CD14-positive monocyte (primary cell): ENCODE measurements around the gene SETD1B. TPM values are rescaled to one million over a fixed set of nuclear protein-coding genes. Genes with fewer than 3 reads are reported as not detected.

Experiments
- DNase-seq, 3 donors: peaks; one replicate each; pipeline ENCODE4 v3.0.0-alpha.2; 2011 to 2022
- H2AFZ ChIP-seq: 2 replicates; pipeline ENCODE4 v1.6.0; 2012; ENCODE audit warnings: mild to moderate bottlenecking, low read depth, low read length, inconsistent platforms; ENCODE audit not compliant: insufficient read depth, poor library complexity, severe bottlenecking
- H3K27ac ChIP-seq, 2 donors: 1 replicate in 1 of 2; 2 replicates in 1 of 2; pipeline ENCODE4 v1.5.1; 2012 to 2013; ENCODE audit warnings: low read length in 2 of 2, control low read depth in 1 of 2, inconsistent platforms in 1 of 2, low read depth in 1 of 2, mild to moderate bottlenecking in 1 of 2
- H3K27me3 ChIP-seq, 2 donors: one replicate each; pipeline versions ENCODE4 v1.6.0 to v1.6.1; 2011 to 2013; ENCODE audit warnings: low read length in 2 of 2; ENCODE audit not compliant: control insufficient read depth in 2 of 2, insufficient read depth in 2 of 2
- H3K36me3 ChIP-seq, 2 donors: replicated peaks in 1 of 2; 1 replicate in 1 of 2; 2 replicates in 1 of 2; pipeline versions ENCODE4 v1.5.1 to v1.6.1; 2012 to 2013; ENCODE audit warnings: low read length in 2 of 2, control low read depth in 1 of 2, inconsistent platforms in 1 of 2, mild to moderate bottlenecking in 1 of 2; ENCODE audit not compliant: insufficient read depth in 2 of 2, control insufficient read depth in 1 of 2
- H3K4me1 ChIP-seq, 2 donors: 1 replicate in 1 of 2; 2 replicates in 1 of 2; pipeline versions ENCODE4 v1.5.1 to v1.6.1; 2012 to 2013; ENCODE audit warnings: low read length in 2 of 2, control low read depth in 1 of 2, inconsistent platforms in 1 of 2, mild to moderate bottlenecking in 1 of 2, moderate library complexity in 1 of 2; ENCODE audit not compliant: insufficient read depth in 2 of 2, control insufficient read depth in 1 of 2
- H3K4me2 ChIP-seq: replicated peaks from 2 replicates; pipeline ENCODE3; 2012; ENCODE audit warnings: low read length, moderate library complexity, mild to moderate bottlenecking; ENCODE audit not compliant: poor library complexity, severe bottlenecking; ENCODE audit errors: extremely low read depth
- H3K4me3 ChIP-seq, 3 experiments: fragments of 200-600 bp in 1 of 3; sonication (generic) in 1 of 3; replicated peaks in 1 of 3; 1 replicate in 2 of 3; 2 replicates in 1 of 3; pipeline ENCODE4 v1.5.1; 2011 to 2013; ENCODE audit warnings: low read length in 3 of 3, mild to moderate bottlenecking in 3 of 3, control low read depth in 2 of 3, low read depth in 2 of 3, inconsistent platforms in 1 of 3, moderate library complexity in 1 of 3
- H3K79me2 ChIP-seq: 2 replicates; pipeline ENCODE4 v1.6.0; 2012; ENCODE audit warnings: mild to moderate bottlenecking, control low read depth, inconsistent platforms, low read length, moderate library complexity; ENCODE audit not compliant: insufficient read depth
- H3K9ac ChIP-seq: 2 replicates; pipeline ENCODE4 v1.6.0; 2017; ENCODE audit warnings: low read length, mild to moderate bottlenecking; ENCODE audit not compliant: insufficient read depth, poor library complexity, severe bottlenecking
- H3K9me3 ChIP-seq, 2 donors: replicated peaks in 1 of 2; 1 replicate in 1 of 2; 2 replicates in 1 of 2; pipeline versions ENCODE4 v1.5.1 to v1.6.1; 2012 to 2013; ENCODE audit warnings: low read length in 2 of 2, control low read depth in 1 of 2; ENCODE audit not compliant: control insufficient read depth in 1 of 2, insufficient read depth in 1 of 2
- H4K20me1 ChIP-seq: 2 replicates; pipeline ENCODE4 v1.6.0; 2012; ENCODE audit warnings: mild to moderate bottlenecking, low read length, control low read depth, moderate library complexity; ENCODE audit not compliant: insufficient read depth
- H3K27ac Mint-ChIP-seq, 7 donors: one replicate each; pipeline ENCODE4 v1.8.0; 2020; ENCODE audit warnings: mild to moderate bottlenecking in 7 of 7, mixed read lengths in 7 of 7, moderate library complexity in 6 of 7, inconsistent platforms in 2 of 7
- H3K27me3 Mint-ChIP-seq, 3 donors: one replicate each; pipeline ENCODE4 v1.8.0; 2021 to 2022; ENCODE audit warnings: low read depth in 3 of 3, mild to moderate bottlenecking in 3 of 3, mixed read lengths in 3 of 3, moderate library complexity in 3 of 3, inconsistent platforms in 1 of 3
- H3K36me3 Mint-ChIP-seq, 2 donors: one replicate each; pipeline ENCODE4 v1.8.0; 2020; ENCODE audit warnings: mixed read lengths in 2 of 2, inconsistent platforms in 1 of 2, mild to moderate bottlenecking in 1 of 2
- H3K4me1 Mint-ChIP-seq: one replicate; pipeline ENCODE4 v1.8.0; 2020; ENCODE audit warnings: mild to moderate bottlenecking, mixed read lengths
- H3K4me3 Mint-ChIP-seq, 2 donors: one replicate each; pipeline ENCODE4 v1.8.0; 2020; ENCODE audit warnings: mild to moderate bottlenecking in 2 of 2, mixed read lengths in 2 of 2, moderate library complexity in 1 of 2
- H3K9me3 Mint-ChIP-seq, 7 donors: one replicate each; pipeline ENCODE4 v1.8.0; 2020 to 2022; ENCODE audit warnings: mixed read lengths in 7 of 7, mild to moderate bottlenecking in 6 of 7, moderate library complexity in 6 of 7, inconsistent platforms in 2 of 7
- CTCF ChIP-seq: fragments of 200-600 bp; IDR thresholded peaks from one replicate; pipeline ENCODE4 v1.8.0; 2022; ENCODE audit warnings: antibody characterized with exemption, mild to moderate bottlenecking
- WGBS: methylation state at CpG from one replicate; pipeline ENCODE4 v1.1.5; 2013; ENCODE audit warnings: missing lambda C conversion rate; ENCODE audit not compliant: insufficient coverage; 5-methylcytosine and 5-hydroxymethylcytosine counted together
- intact Hi-C, 2 donors: fragments of 100-400 bp; cut with micrococcal nuclease; formaldehyde crosslinking; loops; one replicate each; pipeline versions ENCODE4 v1.15.0 to v1.15.1; 2023
- polyA plus RNA-seq, 3 donors: library from polyadenylated mRNA; depleted of rRNA in 1 of 3; unstranded in 2 of 3; stranded (reverse) in 1 of 3; fragments of 300-500 nt in 2 of 3; fragments of >200 nt in 1 of 3; fragmentation: Illumina TruSeq in 2 of 3; gene quantifications; 1 replicate in 2 of 3; 2 replicates in 1 of 3; pipeline ENCODE4 v1.2.3, GENCODE V29; 2012 to 2021

Gene SETD1B
- polyA plus RNA-seq, 3 donors = 0.28 to 9.0 (median 0.60) TPM

- H3K79me2 ChIP-seq = peaks cover 65% of the 10 kb centered on the region
- intact Hi-C loops = loop anchor here (1.0 to 10.0 kb wide), 10 partner anchors 9 to 290 kb away; partner anchors contain the start of genes PSMD9 (in 2 of the 2) and ORAI1 (in 1 of the 2)
- peaks cover 28 to 30% of the 10 kb centered on the region in 2 donors for H3K36me3 ChIP-seq
- no peaks in the 10 kb centered on the region for H3K27me3 ChIP-seq
- H4K20me1 ChIP-seq = peaks cover 53% of the 10 kb centered on the region
- H3K4me1 ChIP-seq = peaks cover 85 to 97% of the 10 kb centered on the region in 2 donors
- no peaks in the 10 kb centered on the region for H3K9me3 ChIP-seq
- H3K27me3 Mint-ChIP-seq = peaks cover 0 to 2% (median 0%) of the 10 kb centered on the region in 3 donors
- peak overlapping the region; percentile 90 for H3K4me2 ChIP-seq
- peaks cover 27 to 44% of the 10 kb centered on the region in 2 donors for H3K36me3 Mint-ChIP-seq
- peak overlapping the region; percentile 45 for H3K9ac ChIP-seq
- H3K4me3 Mint-ChIP-seq = peak overlapping the region; percentile 81 to 89
- H3K27ac Mint-ChIP-seq = peak overlapping the region; percentile 88 to 98 (median 93)
- WGBS = 2% methylated on average over 10 of the region's 13 CpGs
- peak in 1 of 3 donors; percentile 55 for DNase-seq
- peak overlapping the region; percentile 85 for H2AFZ ChIP-seq
- H3K4me1 Mint-ChIP-seq = peaks cover 66% of the 10 kb centered on the region
- peak; percentile 63 for TF ChIP-seq CTCF
- peak overlapping the region; percentile 49 to 59 for H3K27ac ChIP-seq
- peak overlapping the region in 2 of 3 experiments; percentile 8 to 82 for H3K4me3 ChIP-seq
- peaks cover 0 to 3% (median 0%) of the 10 kb centered on the region in 7 donors for H3K9me3 Mint-ChIP-seq
Measured at GRCh38 chr12:121794534-121795033, 9.2 kb upstream of the SETD1B start.

- H3K27ac ChIP-seq = peak overlapping the region; percentile 49 to 59
- Mint-ChIP-seq H3K4me1 (peaks cover 60% of the 10 kb centered on the region), H3K4me3 (peak overlapping the region; percentile 81 to 89), H3K36me3 (peaks cover 27 to 44% of the 10 kb centered on the region in 2 donors), H3K27ac (peak overlapping the region; percentile 88 to 98 (median 93)), H3K9me3 (peaks cover 0 to 3% (median 0%) of the 10 kb centered on the region in 7 donors), H3K27me3 (peaks cover 0 to 2% (median 0%) of the 10 kb centered on the region in 3 donors)
- peak; percentile 85 to 88 (median 85) for DNase-seq
- H4K20me1 ChIP-seq = peaks cover 59% of the 10 kb centered on the region
- peak overlapping the region; percentile 90 for H3K4me2 ChIP-seq
- no peaks in the 10 kb centered on the region for H3K9me3 ChIP-seq
- H3K27me3 ChIP-seq = no peaks in the 10 kb centered on the region
- H3K36me3 ChIP-seq = peaks cover 28 to 30% of the 10 kb centered on the region in 2 donors
- 50% methylated on average over 14 of the region's 15 CpGs for WGBS
- intact Hi-C loops = loop anchor here (1.0 to 10.0 kb wide), 5 partner anchors 8 to 290 kb away; partner anchors contain the start of gene PSMD9 (in 2 of the 2)
- H3K9ac ChIP-seq = peak overlapping the region; percentile 45
- peak overlapping the region; percentile 85 for H2AFZ ChIP-seq
- peaks cover 72% of the 10 kb centered on the region for H3K79me2 ChIP-seq
- H3K4me3 ChIP-seq = peak overlapping the region in 1 of 3 experiments; percentile 82
- TF ChIP-seq CTCF = peak; percentile 63
- H3K4me1 ChIP-seq = peaks cover 79 to 89% of the 10 kb centered on the region in 2 donors
Measured at GRCh38 chr12:121795034-121795968, 8.5 kb upstream of the SETD1B start.
